ENCODE data around the gene IL20RA.

GRCh38 chr6:137005073-137005472 lies 39.7 kb downstream of the IL20RA start:
- TF ChIP-seq CTCF (optimal IDR thresholded peaks at IDR 0.05 in 1 of 3, IDR thresholded peaks at IDR 0.05 in 1 of 3, conservative IDR thresholded peaks at IDR 0.05 in 1 of 3; ENCODE audit: extremely low read depth in 1 of 3, insufficient read depth in 2 of 3, low read length in 3 of 3), result no peak
- no peak for TF ChIP-seq EZH2 (IDR thresholded peaks at IDR 0.05; ENCODE audit: low read length)
